GM12878 (cell line): Measurements from ENCODE around the gene ANKDD1A.
A peak's percentile ranks its signal among the peaks of the same experiment; 100 is the strongest.

Experiments
- EP300 ChIP-seq, 2 experiments: fragments of 150-350 bp in 1 of 2; IDR thresholded peaks; 2 replicates each; pipeline ENCODE4 v1.6.1; 2011 to 2012; ENCODE audit warnings: low read depth in 2 of 2, low read length in 2 of 2, borderline replicate concordance in 1 of 2, improper control_type of control experiment in 1 of 2, inconsistent platforms in 1 of 2; ENCODE audit not compliant: control insufficient read depth in 1 of 2
- MYC ChIP-seq: IDR thresholded peaks from 2 replicates; pipeline ENCODE4 v1.6.1; 2011; ENCODE audit warnings: mild to moderate bottlenecking, low read length, moderate library complexity, inconsistent platforms; ENCODE audit not compliant: insufficient read depth, insufficient replicate concordance, insufficient read length, severe bottlenecking
- TF ChIP-seq, protein P1 (sequence below), 3 experiments: IDR thresholded peaks in 2 of 3; conservative IDR thresholded peaks in 1 of 3; 2 replicates each; pipeline ENCODE4 v1.5.1; 2011; ENCODE audit warnings: low read depth in 3 of 3, low read length in 3 of 3, mild to moderate bottlenecking in 3 of 3, control low read depth in 2 of 3, moderate library complexity in 2 of 3, inconsistent platforms in 1 of 3, mixed read lengths in 1 of 3; ENCODE audit not compliant: control insufficient read depth in 2 of 3, insufficient read depth in 1 of 3; ENCODE audit errors: extremely low read depth in 1 of 3

GRCh38 chr15:64930019-64930652 is 18.4 kb downstream of the ANKDD1A start:
- TF ChIP-seq, protein P1, sequence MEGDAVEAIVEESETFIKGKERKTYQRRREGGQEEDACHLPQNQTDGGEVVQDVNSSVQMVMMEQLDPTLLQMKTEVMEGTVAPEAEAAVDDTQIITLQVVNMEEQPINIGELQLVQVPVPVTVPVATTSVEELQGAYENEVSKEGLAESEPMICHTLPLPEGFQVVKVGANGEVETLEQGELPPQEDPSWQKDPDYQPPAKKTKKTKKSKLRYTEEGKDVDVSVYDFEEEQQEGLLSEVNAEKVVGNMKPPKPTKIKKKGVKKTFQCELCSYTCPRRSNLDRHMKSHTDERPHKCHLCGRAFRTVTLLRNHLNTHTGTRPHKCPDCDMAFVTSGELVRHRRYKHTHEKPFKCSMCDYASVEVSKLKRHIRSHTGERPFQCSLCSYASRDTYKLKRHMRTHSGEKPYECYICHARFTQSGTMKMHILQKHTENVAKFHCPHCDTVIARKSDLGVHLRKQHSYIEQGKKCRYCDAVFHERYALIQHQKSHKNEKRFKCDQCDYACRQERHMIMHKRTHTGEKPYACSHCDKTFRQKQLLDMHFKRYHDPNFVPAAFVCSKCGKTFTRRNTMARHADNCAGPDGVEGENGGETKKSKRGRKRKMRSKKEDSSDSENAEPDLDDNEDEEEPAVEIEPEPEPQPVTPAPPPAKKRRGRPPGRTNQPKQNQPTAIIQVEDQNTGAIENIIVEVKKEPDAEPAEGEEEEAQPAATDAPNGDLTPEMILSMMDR (IDR thresholded peaks at IDR 0.05 in 2 of 3, conservative IDR thresholded peaks at IDR 0.05 in 1 of 3; ENCODE audit: control insufficient read depth in 2 of 3, extremely low read depth in 1 of 3, insufficient read depth in 1 of 3, low read depth in 3 of 3, low read length in 3 of 3): no peak
- TF ChIP-seq MYC (no peak), EP300 (IDR thresholded peaks at IDR 0.05; ENCODE audit: borderline replicate concordance in 1 of 2, control insufficient read depth in 1 of 2, low read depth in 2 of 2, low read length in 2 of 2) (0 out of 4 replicates have a peak, but pooled peaks of 1 of the 2 experiments have one; percentile 17)
